ENCODE results near the gene ADAMTS1. TPM values are rescaled to one million over a fixed set of nuclear protein-coding genes. Genes with fewer than 3 reads are reported as not detected.

ADAMTS1 gene
- total RNA-seq, 4 donors from 2014 or later = 23.7 to 43.8 (median 33.1) TPM

DNA sequence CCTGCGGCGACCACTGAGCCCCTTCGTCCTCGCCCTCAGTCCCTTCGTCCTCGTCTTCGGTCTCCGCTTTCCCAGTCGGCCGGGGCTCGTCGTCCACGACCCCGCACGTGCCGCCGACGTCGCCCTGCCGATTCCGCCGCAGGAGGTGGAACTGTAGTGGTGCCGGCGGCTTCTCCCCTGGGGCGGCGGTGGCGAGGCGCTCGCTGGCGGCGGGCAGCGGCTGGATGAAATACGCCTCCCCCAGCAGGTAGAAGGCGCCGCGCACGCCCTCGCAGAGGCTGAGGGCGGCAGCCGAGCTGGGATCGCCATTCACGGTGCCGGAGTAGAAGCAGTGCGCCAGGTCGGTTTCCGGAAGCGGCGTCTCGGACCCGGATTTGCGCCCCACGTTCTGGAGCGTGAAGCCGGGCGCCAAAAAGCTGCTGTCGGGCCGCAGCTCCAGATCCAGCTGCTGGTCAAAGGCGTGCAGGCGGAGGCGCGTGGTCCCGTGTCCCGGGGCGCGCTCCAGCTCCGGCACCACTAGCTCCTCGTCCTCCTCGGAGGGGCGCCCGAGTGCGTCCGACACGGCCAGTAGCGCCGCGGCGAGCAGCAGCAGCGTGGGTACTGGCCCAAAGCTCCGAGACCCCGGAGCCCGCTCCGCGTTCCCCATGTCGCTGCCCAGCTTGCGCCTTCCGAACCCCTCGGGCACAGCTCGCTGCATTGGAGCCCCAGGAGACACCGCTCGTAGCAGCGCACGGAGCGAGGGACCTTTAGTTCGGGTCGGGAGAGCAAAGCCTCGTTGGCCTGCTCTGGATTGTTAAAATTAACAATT is 747 bp downstream of the ADAMTS1 start:
- Histone ChIP-seq H3K27me3 (no peaks in the 10 kb centered on the region), H3K27ac (peak overlapping the region; percentile 88 to 96 (median 90)), H3K4me1 (peaks cover 27 to 31% of the 10 kb centered on the region in 2 donors), H3K9me3 (no peaks in the 10 kb centered on the region), H3K4me3 (peak overlapping the region; percentile 65 to 88 (median 80)), H3K36me3 (peaks cover 0 to 26% of the 10 kb centered on the region in 2 donors)
- DNase-seq (peak; percentile 56 to 73), ATAC-seq (peak; percentile 28 to 40)
- intact Hi-C loops (cut with DNase I; ENCODE audit: low total_unique reads) = loop anchor here (1.0 to 5.0 kb wide), 4 partner anchors 123 to 1903 kb away; partner anchors contain the start of genes ADAMTS5, ATP5PF and GABPA
- TF ChIP-seq POLR2A (IDR thresholded peaks at IDR 0.05) = no peak
- TF ChIP-seq, protein P1, sequence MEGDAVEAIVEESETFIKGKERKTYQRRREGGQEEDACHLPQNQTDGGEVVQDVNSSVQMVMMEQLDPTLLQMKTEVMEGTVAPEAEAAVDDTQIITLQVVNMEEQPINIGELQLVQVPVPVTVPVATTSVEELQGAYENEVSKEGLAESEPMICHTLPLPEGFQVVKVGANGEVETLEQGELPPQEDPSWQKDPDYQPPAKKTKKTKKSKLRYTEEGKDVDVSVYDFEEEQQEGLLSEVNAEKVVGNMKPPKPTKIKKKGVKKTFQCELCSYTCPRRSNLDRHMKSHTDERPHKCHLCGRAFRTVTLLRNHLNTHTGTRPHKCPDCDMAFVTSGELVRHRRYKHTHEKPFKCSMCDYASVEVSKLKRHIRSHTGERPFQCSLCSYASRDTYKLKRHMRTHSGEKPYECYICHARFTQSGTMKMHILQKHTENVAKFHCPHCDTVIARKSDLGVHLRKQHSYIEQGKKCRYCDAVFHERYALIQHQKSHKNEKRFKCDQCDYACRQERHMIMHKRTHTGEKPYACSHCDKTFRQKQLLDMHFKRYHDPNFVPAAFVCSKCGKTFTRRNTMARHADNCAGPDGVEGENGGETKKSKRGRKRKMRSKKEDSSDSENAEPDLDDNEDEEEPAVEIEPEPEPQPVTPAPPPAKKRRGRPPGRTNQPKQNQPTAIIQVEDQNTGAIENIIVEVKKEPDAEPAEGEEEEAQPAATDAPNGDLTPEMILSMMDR (IDR thresholded peaks at IDR 0.05 in 4 of 5, conservative IDR thresholded peaks at IDR 0.05 in 1 of 5) = no peak
- in situ Hi-C loops (cut with MboI; ENCODE audit: low sequenced_read_pairs in 4 of 4) = loop anchor here (5.0 to 25.0 kb wide), 6 partner anchors 70 to 1900 kb away; no protein-coding TSS in a partner anchor

DNA sequence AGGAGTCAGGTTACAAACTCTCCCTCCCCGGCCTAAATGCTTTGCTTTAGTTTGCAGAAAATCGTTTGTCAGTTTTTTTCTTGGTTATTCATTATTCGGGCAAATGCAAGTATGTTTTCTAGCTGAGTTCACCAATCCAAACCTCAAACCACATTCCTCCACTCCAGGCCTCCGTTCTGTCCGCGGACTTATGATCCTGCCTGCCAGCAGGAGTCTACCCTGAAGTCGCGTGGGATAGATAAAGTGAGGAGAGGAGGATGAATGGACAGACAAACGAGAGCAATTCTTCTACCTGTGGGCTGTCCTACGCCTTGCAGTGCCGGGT is 1.3 kb downstream of the ADAMTS1 start:
- H3K4me3 ChIP-seq = peak overlapping the region; percentile 65 to 88 (median 80)
- no peak for TF ChIP-seq POLR2A (IDR thresholded peaks at IDR 0.05)
- TF ChIP-seq, protein P1 (IDR thresholded peaks at IDR 0.05 in 4 of 5, conservative IDR thresholded peaks at IDR 0.05 in 1 of 5) = no peak
- H3K4me1 ChIP-seq = peaks cover 29 to 36% of the 10 kb centered on the region in 2 donors
- no peak for DNase-seq
- H3K27me3 ChIP-seq = no peaks in the 10 kb centered on the region
- in situ Hi-C loops (cut with MboI; ENCODE audit: low sequenced_read_pairs in 4 of 4) = loop anchor here (5.0 to 25.0 kb wide), 5 partner anchors 69 to 1901 kb away; no protein-coding TSS in a partner anchor
- intact Hi-C loops (cut with DNase I; ENCODE audit: low total_unique reads) = loop anchor here (1.0 to 5.0 kb wide), 3 partner anchors 792 to 1223 kb away; partner anchors contain the start of genes ATP5PF and GABPA
- peaks cover 0 to 32% of the 10 kb centered on the region in 2 donors for H3K36me3 ChIP-seq
- H3K9me3 ChIP-seq = no peaks in the 10 kb centered on the region
- H3K27ac ChIP-seq = peak overlapping the region; percentile 88 to 96 (median 90)
- ATAC-seq = no peak

DNA sequence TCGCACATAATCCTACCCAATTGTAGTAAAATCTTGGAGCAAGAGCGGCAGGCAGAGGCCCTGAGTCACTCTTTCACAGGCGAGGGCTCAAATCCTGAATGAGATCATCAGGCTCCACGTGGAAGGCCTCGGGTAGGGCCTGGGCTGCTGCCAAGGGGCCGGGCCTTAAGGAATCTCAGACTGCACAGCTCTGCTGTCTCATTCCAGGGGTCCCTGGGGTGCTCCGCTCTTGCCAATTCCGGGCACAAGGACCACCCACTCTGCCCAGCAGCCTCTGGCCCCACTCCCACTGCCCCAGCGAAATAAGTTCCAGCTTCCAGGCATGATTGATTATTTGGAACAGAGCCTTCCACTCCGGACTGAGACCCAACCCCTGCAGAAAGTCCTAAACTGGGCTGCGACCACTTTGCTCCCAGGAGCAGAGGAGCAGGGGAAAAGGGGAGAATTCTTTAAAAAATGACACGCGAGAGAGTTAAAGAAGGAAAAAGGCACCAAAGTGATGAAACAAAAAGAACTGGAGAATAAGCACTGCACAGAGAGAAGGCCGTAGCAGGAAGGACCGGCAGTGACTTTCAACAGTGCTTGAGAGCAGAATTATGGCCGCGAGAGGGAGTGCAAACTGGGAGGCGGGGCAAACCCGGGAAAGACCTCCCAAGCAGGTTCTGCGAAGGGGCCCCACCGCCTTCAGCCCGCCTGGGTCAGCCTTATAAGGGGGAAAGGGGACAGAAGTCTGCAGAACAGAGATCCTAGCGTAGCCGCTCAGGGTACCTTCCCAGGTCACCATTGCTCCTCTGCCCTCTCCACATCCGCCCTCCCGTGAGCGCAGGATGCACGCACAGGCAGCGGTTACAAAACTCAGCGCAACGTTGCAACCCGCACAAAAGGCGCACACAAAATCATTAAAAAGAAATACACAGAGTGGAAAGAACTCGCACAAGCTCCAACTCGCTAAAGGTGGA is 2.0 kb downstream of the ADAMTS1 start:
- peak overlapping the region; percentile 88 to 96 (median 90) for H3K27ac ChIP-seq
- H3K27me3 ChIP-seq = no peaks in the 10 kb centered on the region
- DNase-seq (peak; percentile 85 to 96), ATAC-seq (peak; percentile 61 to 62)
- H3K36me3 ChIP-seq = peaks cover 0 to 38% of the 10 kb centered on the region in 2 donors
- no peaks in the 10 kb centered on the region for H3K9me3 ChIP-seq
- in situ Hi-C loops (cut with MboI; ENCODE audit: low sequenced_read_pairs in 4 of 4) (loop anchor here (5.0 to 25.0 kb wide), 5 partner anchors 68 to 1902 kb away; no protein-coding TSS in a partner anchor), intact Hi-C loops (cut with DNase I; ENCODE audit: low total_unique reads) (loop anchor here (1.0 to 5.0 kb wide), 2 partner anchors 793 to 1224 kb away; no protein-coding TSS in a partner anchor)
- TF ChIP-seq POLR2A (IDR thresholded peaks at IDR 0.05) = peak; percentile 28 to 57
- TF ChIP-seq, protein P1 (IDR thresholded peaks at IDR 0.05 in 4 of 5, conservative IDR thresholded peaks at IDR 0.05 in 1 of 5) = peak in 2 of 5 experiments; percentile 48 to 54
- peaks cover 29 to 43% of the 10 kb centered on the region in 2 donors for H3K4me1 ChIP-seq
- peak overlapping the region; percentile 65 to 88 (median 80) for H3K4me3 ChIP-seq

DNA sequence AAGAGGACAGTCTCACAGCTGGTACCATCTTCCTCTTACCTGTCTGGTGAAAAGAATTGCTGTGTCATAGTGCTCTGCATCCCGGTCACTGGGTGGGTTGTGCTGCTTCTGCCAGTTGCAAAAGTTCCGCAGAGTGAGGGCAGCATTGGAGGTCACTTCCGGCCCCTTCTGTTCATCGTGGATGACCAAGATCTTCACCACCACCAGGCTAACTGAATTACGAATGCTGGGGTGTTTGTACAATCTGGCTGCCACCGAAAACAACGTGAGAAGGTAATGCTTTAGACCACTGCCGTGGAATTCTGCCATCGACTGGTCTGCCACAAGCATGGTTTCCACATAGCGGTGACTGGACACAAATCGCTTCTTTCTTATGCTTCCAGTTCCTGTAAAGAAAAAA is 2.9 kb downstream of the ADAMTS1 start:
- DNase-seq (peak in 1 of 2 donors; percentile 56), ATAC-seq (peak in 1 of 2 donors; percentile 7)
- intact Hi-C loops (cut with DNase I; ENCODE audit: low total_unique reads) = loop anchor here (5.0 kb wide), 1 partner anchor 1225 kb away; no protein-coding TSS in a partner anchor
- TF ChIP-seq POLR2A (IDR thresholded peaks at IDR 0.05) = no peak
- TF ChIP-seq, protein P1 (IDR thresholded peaks at IDR 0.05 in 4 of 5, conservative IDR thresholded peaks at IDR 0.05 in 1 of 5) = no peak
- peaks cover 36 to 52% of the 10 kb centered on the region in 2 donors for H3K4me1 ChIP-seq
- no peaks in the 10 kb centered on the region for H3K27me3 ChIP-seq
- no peaks in the 10 kb centered on the region for H3K9me3 ChIP-seq
- peak overlapping the region; percentile 88 to 96 (median 90) for H3K27ac ChIP-seq
- H3K4me3 ChIP-seq = peak overlapping the region; percentile 38 to 88 (median 70)
- H3K36me3 ChIP-seq = peaks cover 0 to 48% of the 10 kb centered on the region in 2 donors
- in situ Hi-C loops (cut with MboI; ENCODE audit: low sequenced_read_pairs in 4 of 4) = loop anchor here (5.0 to 25.0 kb wide), 5 partner anchors 67 to 1903 kb away; no protein-coding TSS in a partner anchor
